Peyer's patch (tissue), 4 donors: ENCODE measurements around the gene SNURF.

ENCODE experiments used
- POLR2A ChIP-seq, 2 donors: fragments of 450-650 bp; IDR thresholded peaks; one replicate each; pipeline ENCODE4 v1.5.1; 2017; ENCODE audit warnings: antibody characterized with exemption in 2 of 2, mild to moderate bottlenecking in 2 of 2, moderate library complexity in 2 of 2
- TF ChIP-seq, protein P1 (sequence below), 6 experiments: fragments of 450-650 bp in 4 of 6; fragments of 200-600 bp in 2 of 6; sonication (generic) in 1 of 6; IDR thresholded peaks; one replicate each; pipeline ENCODE4 v1.5.1; 2017 to 2019; ENCODE audit warnings: antibody characterized with exemption in 6 of 6, mild to moderate bottlenecking in 3 of 6, moderate library complexity in 1 of 6

- TF ChIP-seq POLR2A (IDR thresholded peaks at IDR 0.05): no peak
- TF ChIP-seq, protein P1, sequence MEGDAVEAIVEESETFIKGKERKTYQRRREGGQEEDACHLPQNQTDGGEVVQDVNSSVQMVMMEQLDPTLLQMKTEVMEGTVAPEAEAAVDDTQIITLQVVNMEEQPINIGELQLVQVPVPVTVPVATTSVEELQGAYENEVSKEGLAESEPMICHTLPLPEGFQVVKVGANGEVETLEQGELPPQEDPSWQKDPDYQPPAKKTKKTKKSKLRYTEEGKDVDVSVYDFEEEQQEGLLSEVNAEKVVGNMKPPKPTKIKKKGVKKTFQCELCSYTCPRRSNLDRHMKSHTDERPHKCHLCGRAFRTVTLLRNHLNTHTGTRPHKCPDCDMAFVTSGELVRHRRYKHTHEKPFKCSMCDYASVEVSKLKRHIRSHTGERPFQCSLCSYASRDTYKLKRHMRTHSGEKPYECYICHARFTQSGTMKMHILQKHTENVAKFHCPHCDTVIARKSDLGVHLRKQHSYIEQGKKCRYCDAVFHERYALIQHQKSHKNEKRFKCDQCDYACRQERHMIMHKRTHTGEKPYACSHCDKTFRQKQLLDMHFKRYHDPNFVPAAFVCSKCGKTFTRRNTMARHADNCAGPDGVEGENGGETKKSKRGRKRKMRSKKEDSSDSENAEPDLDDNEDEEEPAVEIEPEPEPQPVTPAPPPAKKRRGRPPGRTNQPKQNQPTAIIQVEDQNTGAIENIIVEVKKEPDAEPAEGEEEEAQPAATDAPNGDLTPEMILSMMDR (IDR thresholded peaks at IDR 0.05): no peak
Observed at GRCh38 chr15:24966364-24967103, 11.7 kb downstream of the SNURF start.
